ENCODE measurements around the gene WNT10A.

DNA sequence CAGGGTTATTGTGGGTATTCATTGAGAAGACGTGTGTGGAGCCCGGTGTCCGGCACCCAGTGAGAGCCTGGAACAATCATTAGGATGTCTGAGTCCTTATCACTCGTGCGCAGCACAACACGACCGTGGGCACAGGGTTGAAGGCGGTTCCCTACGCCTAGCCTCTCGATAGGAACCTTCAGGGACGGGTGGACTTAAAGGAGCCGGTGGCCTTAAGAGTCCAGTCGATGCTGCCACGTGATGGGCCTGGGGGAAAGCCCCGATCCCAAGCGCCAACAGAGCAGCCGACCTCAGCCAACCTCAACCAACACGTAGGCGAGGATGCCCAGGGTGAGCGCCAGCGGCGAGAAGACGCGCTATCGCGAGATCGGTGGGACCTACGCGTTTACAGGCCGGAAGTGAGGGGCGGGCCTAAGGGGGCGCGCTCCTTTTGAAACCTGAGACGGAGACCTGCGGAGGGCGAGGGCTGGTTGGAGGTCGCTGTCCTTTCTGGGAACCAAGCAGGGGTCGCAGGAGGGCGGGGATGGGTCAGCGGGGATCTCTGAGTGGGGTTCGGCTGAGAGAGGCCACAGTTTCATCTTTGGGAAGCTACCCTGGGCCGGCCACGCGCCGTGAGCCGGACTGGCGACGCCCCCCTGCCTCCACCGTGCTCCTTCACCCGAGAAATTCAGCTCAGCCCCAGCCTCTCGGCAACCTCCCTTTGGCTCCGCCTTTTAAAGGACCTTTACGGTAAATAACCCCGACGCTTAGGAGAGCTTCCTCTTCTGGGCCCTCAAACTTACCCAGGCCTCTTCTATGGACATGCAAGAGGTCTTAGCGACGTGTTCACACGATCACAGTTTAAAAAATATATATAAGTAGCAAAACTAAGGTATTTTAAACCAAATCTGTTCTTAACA is 28.3 kb downstream of the WNT10A start:
- TF ChIP-seq, protein P1, sequence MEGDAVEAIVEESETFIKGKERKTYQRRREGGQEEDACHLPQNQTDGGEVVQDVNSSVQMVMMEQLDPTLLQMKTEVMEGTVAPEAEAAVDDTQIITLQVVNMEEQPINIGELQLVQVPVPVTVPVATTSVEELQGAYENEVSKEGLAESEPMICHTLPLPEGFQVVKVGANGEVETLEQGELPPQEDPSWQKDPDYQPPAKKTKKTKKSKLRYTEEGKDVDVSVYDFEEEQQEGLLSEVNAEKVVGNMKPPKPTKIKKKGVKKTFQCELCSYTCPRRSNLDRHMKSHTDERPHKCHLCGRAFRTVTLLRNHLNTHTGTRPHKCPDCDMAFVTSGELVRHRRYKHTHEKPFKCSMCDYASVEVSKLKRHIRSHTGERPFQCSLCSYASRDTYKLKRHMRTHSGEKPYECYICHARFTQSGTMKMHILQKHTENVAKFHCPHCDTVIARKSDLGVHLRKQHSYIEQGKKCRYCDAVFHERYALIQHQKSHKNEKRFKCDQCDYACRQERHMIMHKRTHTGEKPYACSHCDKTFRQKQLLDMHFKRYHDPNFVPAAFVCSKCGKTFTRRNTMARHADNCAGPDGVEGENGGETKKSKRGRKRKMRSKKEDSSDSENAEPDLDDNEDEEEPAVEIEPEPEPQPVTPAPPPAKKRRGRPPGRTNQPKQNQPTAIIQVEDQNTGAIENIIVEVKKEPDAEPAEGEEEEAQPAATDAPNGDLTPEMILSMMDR (conservative IDR thresholded peaks at IDR 0.05; ENCODE audit: low read depth, low read length): no peak
- no peak for TF ChIP-seq EZH2 (IDR thresholded peaks at IDR 0.05; ENCODE audit: borderline replicate concordance, low read depth, low read length, poor library complexity, severe bottlenecking)

All from A673 (cell line).